ENCODE measurements around the gene NEO1.

NEO1 gene

GRCh38 chr15:73346735-73347312 lies 294.6 kb downstream of the NEO1 start:
- no peak for TF ChIP-seq CTCF (IDR thresholded peaks at IDR 0.05; ENCODE audit: extremely low read depth, missing control alignments)
- peak; percentile 67 for DNase-seq (ENCODE audit: low spot score)

GRCh38 chr15:73349191-73349590 lies 296.9 kb downstream of the NEO1 start:
- TF ChIP-seq CTCF (IDR thresholded peaks at IDR 0.05; ENCODE audit: extremely low read depth, missing control alignments): no peak

GRCh38 chr15:73352082-73352481 lies 299.8 kb downstream of the NEO1 start:
- TF ChIP-seq CTCF (IDR thresholded peaks at IDR 0.05; ENCODE audit: extremely low read depth, missing control alignments): no peak
- no peak for DNase-seq (ENCODE audit: low spot score)

More at GRCh38 chr15:73349191-73349590, 296.9 kb downstream of the NEO1 start:
- no peak for DNase-seq (ENCODE audit: low spot score)

- TF ChIP-seq CTCF (IDR thresholded peaks at IDR 0.05; ENCODE audit: extremely low read depth, missing control alignments): no peak
- DNase-seq (ENCODE audit: low spot score): no peak
These were observed 301.5 kb downstream of the NEO1 start for GRCh38 chr15:73353734-73354133.

GRCh38 chr15:73354241-73354640 lies 302.0 kb downstream of the NEO1 start:
- TF ChIP-seq CTCF (IDR thresholded peaks at IDR 0.05; ENCODE audit: extremely low read depth, missing control alignments): no peak
- no peak for DNase-seq (ENCODE audit: low spot score)

Data from GM20000 (cell line).